Stimulated activated CD4-positive, alpha-beta T cell treated with anti-CD3 and anti-CD28 coated beads, TNF-alpha, amount 100 ng/mL, for 24 hours (primary cell): ENCODE data around the gene DLGAP1.

Experiments used
- DNase-seq, 3 experiments: peaks; one replicate each; pipeline ENCODE4 v3.0.0-alpha.2; 2020; ENCODE audit warnings: low read depth in 3 of 3

DLGAP1 gene

DNA sequence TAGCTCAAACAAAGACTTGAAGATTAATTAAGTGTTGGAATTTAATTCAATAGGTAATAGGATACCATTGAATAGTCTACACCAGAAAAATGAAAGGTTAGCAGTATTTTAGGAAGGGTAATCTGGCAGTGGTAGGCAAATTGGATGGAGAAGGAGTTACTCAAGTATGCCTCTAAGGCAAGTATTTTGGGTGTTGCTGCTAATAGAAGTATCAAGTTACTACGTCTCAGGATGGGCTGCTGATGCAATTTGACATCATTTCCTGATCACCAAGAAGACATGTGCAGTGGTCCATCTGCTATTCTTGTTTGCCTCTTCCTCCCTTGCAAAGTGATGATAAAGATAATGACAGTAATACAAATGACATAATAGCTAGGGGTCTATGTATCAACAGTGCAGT, 519.8 kb downstream of the DLGAP1 start:
- no peak for DNase-seq

DNA sequence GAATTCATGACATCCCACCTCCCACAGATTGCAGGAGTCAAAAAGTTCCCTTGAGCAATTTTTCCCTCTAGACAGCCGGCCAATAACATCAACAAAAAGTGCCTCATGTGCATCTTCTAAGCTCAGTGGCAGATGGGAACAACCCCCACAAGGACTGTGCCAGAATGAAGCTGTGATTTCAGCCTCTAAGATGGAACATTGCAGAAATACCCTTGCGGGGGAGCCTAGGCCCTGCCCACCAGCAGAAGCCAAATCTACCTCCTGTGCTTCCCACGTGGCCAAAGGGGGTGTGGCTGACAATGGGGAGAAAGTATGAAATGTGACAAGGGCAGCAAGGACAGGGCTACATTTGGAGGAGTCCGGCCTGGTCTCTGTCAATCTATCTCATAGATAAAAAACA, 522.8 kb downstream of the DLGAP1 start:
- no peak for DNase-seq

- no peak for DNase-seq
Measured at GRCh38 chr18:3931542-3932112, 523.5 kb downstream of the DLGAP1 start.

DNA sequence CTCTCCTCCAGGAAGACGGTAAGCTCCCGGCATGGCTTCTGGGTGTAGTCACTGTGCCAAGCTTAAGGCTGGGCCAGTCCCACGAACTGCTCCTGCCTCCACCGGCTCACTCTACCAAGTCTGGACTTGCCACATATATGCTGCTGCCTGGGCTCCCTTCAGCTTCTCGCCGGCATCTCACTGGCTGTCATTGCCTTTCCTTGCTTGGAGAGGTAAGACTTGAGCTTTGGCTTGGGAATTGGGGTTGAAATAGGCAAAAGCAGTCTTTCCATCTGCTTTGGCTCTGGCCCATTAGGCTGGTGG, 524.1 kb downstream of the DLGAP1 start:
- no peak for DNase-seq

- no peak for DNase-seq
Measured at GRCh38 chr18:3930126-3931012, 524.7 kb downstream of the DLGAP1 start.

- DNase-seq = no peak
Measured at GRCh38 chr18:3924455-3924854, 530.7 kb downstream of the DLGAP1 start.

- DNase-seq = no peak
Measured at GRCh38 chr18:3923750-3924149, 531.4 kb downstream of the DLGAP1 start.

- DNase-seq = no peak
Measured at GRCh38 chr18:3921826-3922225, 533.3 kb downstream of the DLGAP1 start.

GRCh38 chr18:3920832-3921231, 534.3 kb downstream of the DLGAP1 start:
- no peak for DNase-seq

DNA sequence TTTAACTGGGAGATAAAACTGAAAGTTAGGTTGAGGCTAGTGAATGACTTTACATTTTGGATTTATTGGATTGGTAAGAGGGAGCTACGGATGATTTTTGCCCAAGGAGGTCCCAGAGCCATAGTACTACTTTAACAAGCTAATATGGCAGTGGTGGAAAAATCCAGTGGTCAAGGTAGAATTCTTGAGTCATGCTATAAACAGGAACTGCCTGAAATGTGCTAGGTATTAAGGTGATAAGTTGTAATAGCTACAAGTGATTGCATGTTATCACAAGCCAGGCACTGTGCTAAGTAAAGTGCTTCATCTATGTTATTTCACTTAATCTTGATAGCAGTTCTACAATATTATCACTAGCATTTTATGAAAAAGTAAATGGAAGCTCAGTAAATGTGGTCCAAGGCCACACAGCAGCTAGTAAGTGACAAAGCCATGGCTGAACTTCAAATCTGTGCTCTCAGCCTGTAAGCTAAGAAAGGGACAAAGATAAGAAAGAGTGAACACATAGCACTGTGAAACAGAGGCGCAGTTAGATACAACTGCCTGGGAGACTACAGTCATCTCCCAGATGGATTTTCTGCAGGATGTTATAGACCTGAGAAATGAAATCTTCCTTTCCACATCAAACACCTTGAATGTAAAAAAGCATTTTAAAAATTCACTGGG, 535.6 kb downstream of the DLGAP1 start:
- DNase-seq = no peak

DNA sequence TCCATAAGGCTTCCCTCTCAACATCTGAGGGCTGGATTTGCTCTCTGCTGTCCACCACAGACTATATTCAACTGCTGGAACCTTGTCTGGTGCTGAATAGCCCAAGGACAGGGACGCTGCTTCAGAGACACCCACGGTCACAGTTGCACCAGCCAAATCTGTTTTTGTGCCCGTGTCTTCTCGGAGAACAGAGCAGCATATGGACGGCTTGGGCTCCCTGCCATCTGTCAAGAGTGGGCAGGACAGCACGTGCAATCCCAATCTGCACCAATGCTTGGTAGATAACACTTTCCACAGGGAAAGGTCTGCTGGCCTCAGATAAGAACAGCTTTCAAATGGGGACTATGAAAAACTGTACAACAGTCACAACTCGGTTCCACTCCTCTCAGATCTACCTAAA, 539.0 kb downstream of the DLGAP1 start:
- DNase-seq = no peak

DNA sequence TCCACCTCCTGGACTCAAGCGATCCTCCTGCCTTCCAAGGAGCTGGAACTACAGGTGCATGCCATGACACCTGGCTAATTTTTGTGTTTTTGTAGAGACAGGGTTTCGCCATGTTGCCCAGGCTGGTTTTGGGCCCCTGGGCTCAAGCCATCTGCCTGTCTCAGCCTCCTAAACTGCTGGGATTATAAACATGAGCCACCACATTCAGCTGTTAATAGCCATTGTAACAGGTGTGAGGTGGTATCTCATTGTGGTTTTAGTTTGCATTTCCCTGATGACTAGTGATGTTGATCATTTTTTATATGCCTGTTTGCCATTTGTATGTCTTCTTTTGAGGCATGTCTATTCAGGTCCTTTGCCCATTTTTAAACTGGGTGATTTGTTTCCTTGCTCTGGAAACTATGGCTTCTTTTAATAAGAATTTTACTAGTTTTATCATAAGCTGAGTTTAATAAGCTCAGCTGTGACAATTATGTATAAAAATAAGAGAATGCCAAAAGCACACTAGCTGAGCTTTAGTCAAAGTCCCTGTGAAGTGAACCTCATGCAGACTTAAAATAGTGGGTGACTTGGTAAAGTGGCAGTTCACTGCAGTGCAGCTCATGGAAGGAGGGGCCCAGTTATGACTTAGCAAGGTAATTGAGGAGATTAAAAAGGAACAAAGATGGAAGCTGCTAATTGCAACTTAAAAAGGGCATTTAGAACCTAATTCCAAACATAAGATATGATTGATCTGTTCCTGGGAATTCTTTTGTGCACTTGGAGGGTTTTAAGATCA, 540.1 kb downstream of the DLGAP1 start:
- no peak for DNase-seq

DNA sequence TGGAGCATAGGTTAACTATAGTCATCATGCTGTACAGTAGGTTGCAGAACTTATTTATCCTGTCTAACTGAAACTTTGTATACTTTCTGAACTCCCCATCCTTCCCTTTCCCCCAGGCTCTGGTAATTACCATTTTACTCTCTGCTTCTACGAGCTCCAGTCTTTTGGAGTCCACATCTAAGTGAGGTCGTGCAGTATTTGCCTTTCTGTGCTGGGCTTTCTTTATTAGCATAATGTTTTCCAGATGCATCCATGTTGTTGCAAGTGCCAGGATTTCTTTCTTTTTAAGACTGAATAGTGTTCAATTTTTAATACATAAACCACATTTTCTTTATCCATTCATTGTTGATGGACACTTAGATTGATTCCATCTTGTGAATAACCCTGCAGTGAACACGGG, 541.0 kb downstream of the DLGAP1 start:
- DNase-seq = no peak

- DNase-seq = no peak
Measured at GRCh38 chr18:3912705-3913104, 542.4 kb downstream of the DLGAP1 start.

DNA sequence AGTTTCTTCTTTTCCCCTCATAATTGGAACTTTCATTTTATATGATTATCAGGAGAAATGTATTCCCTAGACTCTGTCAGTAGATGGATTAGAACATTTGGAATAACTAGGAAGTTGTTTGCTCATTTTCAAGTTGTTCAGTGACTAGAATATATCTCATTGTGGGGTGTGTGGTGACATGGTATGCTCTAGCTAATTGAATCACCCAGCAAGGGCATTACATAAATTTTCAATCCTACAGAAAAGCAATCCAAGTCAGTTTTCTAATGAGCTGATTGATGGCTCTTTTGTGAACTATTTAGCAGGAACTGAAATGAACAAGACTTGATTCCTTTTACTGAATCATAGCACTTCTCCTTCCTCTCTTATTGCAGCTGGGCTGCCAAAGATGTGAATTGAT, 543.7 kb downstream of the DLGAP1 start:
- no peak for DNase-seq

GRCh38 chr18:3910512-3910911, 544.6 kb downstream of the DLGAP1 start:
- DNase-seq = no peak

DNA sequence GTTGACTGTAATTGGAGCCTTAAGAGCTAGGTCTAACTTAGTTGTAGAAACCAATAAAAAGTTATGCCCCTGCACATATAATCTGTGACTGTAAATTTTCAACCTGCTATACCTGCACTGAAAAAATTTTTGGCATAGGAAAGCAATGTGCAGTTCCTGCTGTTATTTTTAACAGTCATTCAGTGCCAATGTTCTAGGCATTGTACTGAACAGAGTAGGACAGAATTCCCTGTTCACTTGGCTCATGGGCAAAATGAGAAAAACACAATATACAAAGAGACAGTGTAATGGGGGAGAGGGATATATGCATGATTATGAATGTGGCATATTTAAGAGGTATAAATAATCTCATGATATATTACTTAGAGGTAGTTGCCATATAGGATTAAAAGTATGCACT, 547.2 kb downstream of the DLGAP1 start:
- no peak for DNase-seq

- no peak for DNase-seq
Measured at GRCh38 chr18:3906116-3906750, 548.9 kb downstream of the DLGAP1 start.

DNA sequence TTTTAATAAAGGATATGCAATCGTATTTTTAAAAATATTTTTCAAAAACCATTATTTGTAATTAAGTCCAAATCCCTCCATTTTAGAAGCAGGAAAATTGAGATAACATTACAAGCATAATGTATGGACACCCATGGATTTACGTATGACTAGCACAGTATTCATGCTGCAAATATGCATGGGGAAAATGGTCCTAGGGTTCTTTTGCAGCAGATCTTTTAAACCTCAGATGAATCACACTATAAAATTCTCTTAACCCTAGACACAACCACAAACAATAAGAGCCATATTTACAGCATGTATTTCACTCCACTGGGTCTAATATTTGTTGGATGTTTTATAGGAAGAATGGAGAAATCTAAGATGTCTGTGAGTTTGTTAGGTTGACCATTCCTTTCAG, 551.8 kb downstream of the DLGAP1 start:
- no peak for DNase-seq

- no peak for DNase-seq
Measured at GRCh38 chr18:3902676-3903075, 552.4 kb downstream of the DLGAP1 start.

GRCh38 chr18:3901811-3902210, 553.3 kb downstream of the DLGAP1 start:
- DNase-seq = no peak

- no peak for DNase-seq
Measured at GRCh38 chr18:3901042-3901441, 554.1 kb downstream of the DLGAP1 start.
